ENCODE data around the gene CLDN16. TPM values are rescaled to one million over a fixed set of nuclear protein-coding genes. Genes with fewer than 3 reads are reported as not detected.

Gene CLDN16
- total RNA-seq (under 1 TPM; 0.39 to 0.50 TPM), polyA plus RNA-seq (ENCODE audit: insufficient read length in 2 of 2) (under 1 TPM; 0.41 to 0.90 TPM)
- long read RNA-seq, donor 1, result 0 reads
- long read RNA-seq, donor 2, result 0 reads
- long read RNA-seq, donor 3, partial matches to known transcripts, result 0 of 1 reads
- long read RNA-seq, donor 3, other reads (novel, unspliced or antisense), result 0 of 1 reads
- long read RNA-seq, donor 4, result 0 reads

- DNase-seq (ENCODE audit: low read depth in 4 of 6, low spot score in 6 of 6), result no peak
- Histone ChIP-seq H3K4me1 (ENCODE audit: control insufficient read depth, insufficient read depth, low read length) (no peaks in the 10 kb centered on the region), H3K27me3 (ENCODE audit: control insufficient read depth, insufficient read depth, low read length) (no peaks in the 10 kb centered on the region), H3K36me3 (ENCODE audit: control insufficient read depth, insufficient read depth, low read length) (no peaks in the 10 kb centered on the region), H3K4me3 (ENCODE audit: low read depth, low read length) (no peak within 1 kb of the TSS), H3K27ac (ENCODE audit: low read depth, low read length) (no peak within 1 kb of the TSS), H3K9me3 (ENCODE audit: control insufficient read depth, insufficient read depth, low read length) (no peaks in the 10 kb centered on the region)
- 94% methylated on average over 8 of the region's 12 CpGs for WGBS (ENCODE audit: insufficient coverage)
Measured at GRCh38 chr3:190387578-190388213, at the start of gene CLDN16. Gene CLDN16, plus strand, starts transcription at chr3:190388163. Its CDS starts 167 bp downstream, at chr3:190388330.

- no peak for DNase-seq (ENCODE audit: low read depth in 4 of 6, low spot score in 6 of 6)
- no peak overlapping the region for H3K4me3 ChIP-seq (ENCODE audit: low read depth, low read length)
- no peaks in the 10 kb centered on the region for H3K36me3 ChIP-seq (ENCODE audit: control insufficient read depth, insufficient read depth, low read length)
- no peak overlapping the region for H3K27ac ChIP-seq (ENCODE audit: low read depth, low read length)
- no peaks in the 10 kb centered on the region for H3K27me3 ChIP-seq (ENCODE audit: control insufficient read depth, insufficient read depth, low read length)
- no peaks in the 10 kb centered on the region for H3K9me3 ChIP-seq (ENCODE audit: control insufficient read depth, insufficient read depth, low read length)
- no peaks in the 10 kb centered on the region for H3K4me1 ChIP-seq (ENCODE audit: control insufficient read depth, insufficient read depth, low read length)
Measured at GRCh38 chr3:190338717-190339116, 49.2 kb upstream of the CLDN16 start.

- H3K27me3 ChIP-seq (ENCODE audit: control insufficient read depth, insufficient read depth, low read length), result no peaks in the 10 kb centered on the region
- H3K27ac ChIP-seq (ENCODE audit: low read depth, low read length), result no peak overlapping the region
- H3K4me1 ChIP-seq (ENCODE audit: control insufficient read depth, insufficient read depth, low read length), result no peaks in the 10 kb centered on the region
- H3K4me3 ChIP-seq (ENCODE audit: low read depth, low read length), result no peak overlapping the region
- no peaks in the 10 kb centered on the region for H3K36me3 ChIP-seq (ENCODE audit: control insufficient read depth, insufficient read depth, low read length)
- no peaks in the 10 kb centered on the region for H3K9me3 ChIP-seq (ENCODE audit: control insufficient read depth, insufficient read depth, low read length)
- no peak for DNase-seq (ENCODE audit: low read depth in 4 of 6, low spot score in 6 of 6)
Measured at GRCh38 chr3:190339130-190339529, 48.8 kb upstream of the CLDN16 start.

GRCh38 chr3:190340071-190340470 lies 47.9 kb upstream of the CLDN16 start:
- no peak overlapping the region for H3K27ac ChIP-seq (ENCODE audit: low read depth, low read length)
- 100% methylated on average over 1 of the region's 2 CpGs for WGBS (ENCODE audit: insufficient coverage)
- no peaks in the 10 kb centered on the region for H3K9me3 ChIP-seq (ENCODE audit: control insufficient read depth, insufficient read depth, low read length)
- H3K4me1 ChIP-seq (ENCODE audit: control insufficient read depth, insufficient read depth, low read length), result no peaks in the 10 kb centered on the region
- H3K4me3 ChIP-seq (ENCODE audit: low read depth, low read length), result no peak overlapping the region
- DNase-seq (ENCODE audit: low read depth in 4 of 6, low spot score in 6 of 6), result no peak
- H3K27me3 ChIP-seq (ENCODE audit: control insufficient read depth, insufficient read depth, low read length), result no peaks in the 10 kb centered on the region
- no peaks in the 10 kb centered on the region for H3K36me3 ChIP-seq (ENCODE audit: control insufficient read depth, insufficient read depth, low read length)

GRCh38 chr3:190345027-190345821 lies 42.7 kb upstream of the CLDN16 start:
- Histone ChIP-seq H3K4me1 (ENCODE audit: control insufficient read depth, insufficient read depth, low read length) (no peaks in the 10 kb centered on the region), H3K4me3 (ENCODE audit: low read depth, low read length) (no peak overlapping the region), H3K27me3 (ENCODE audit: control insufficient read depth, insufficient read depth, low read length) (no peaks in the 10 kb centered on the region), H3K36me3 (ENCODE audit: control insufficient read depth, insufficient read depth, low read length) (no peaks in the 10 kb centered on the region), H3K27ac (ENCODE audit: low read depth, low read length) (no peak overlapping the region), H3K9me3 (ENCODE audit: control insufficient read depth, insufficient read depth, low read length) (no peaks in the 10 kb centered on the region)
- DNase-seq (ENCODE audit: low read depth in 4 of 6, low spot score in 6 of 6), result no peak
- no CpG with 5 or more reads among the region's 4 CpGs for WGBS (ENCODE audit: insufficient coverage)

GRCh38 chr3:190345878-190346277 lies 42.1 kb upstream of the CLDN16 start:
- no peak for DNase-seq (ENCODE audit: low read depth in 4 of 6, low spot score in 6 of 6)

GRCh38 chr3:190346541-190346940 lies 41.4 kb upstream of the CLDN16 start:
- WGBS (ENCODE audit: insufficient coverage), result no CpG with 5 or more reads among the region's 2 CpGs
- Histone ChIP-seq H3K27me3 (ENCODE audit: control insufficient read depth, insufficient read depth, low read length) (no peaks in the 10 kb centered on the region), H3K27ac (ENCODE audit: low read depth, low read length) (no peak overlapping the region), H3K9me3 (ENCODE audit: control insufficient read depth, insufficient read depth, low read length) (no peaks in the 10 kb centered on the region), H3K4me1 (ENCODE audit: control insufficient read depth, insufficient read depth, low read length) (no peaks in the 10 kb centered on the region), H3K36me3 (ENCODE audit: control insufficient read depth, insufficient read depth, low read length) (no peaks in the 10 kb centered on the region), H3K4me3 (ENCODE audit: low read depth, low read length) (no peak overlapping the region)
- no peak for DNase-seq (ENCODE audit: low read depth in 4 of 6, low spot score in 6 of 6)

More at GRCh38 chr3:190345878-190346277, 42.1 kb upstream of the CLDN16 start:
- WGBS (ENCODE audit: insufficient coverage), result 93% methylated on average over 3 of the region's 4 CpGs
- no peak overlapping the region for H3K4me3 ChIP-seq (ENCODE audit: low read depth, low read length)
- no peaks in the 10 kb centered on the region for H3K36me3 ChIP-seq (ENCODE audit: control insufficient read depth, insufficient read depth, low read length)
- no peak overlapping the region for H3K27ac ChIP-seq (ENCODE audit: low read depth, low read length)
- no peaks in the 10 kb centered on the region for H3K4me1 ChIP-seq (ENCODE audit: control insufficient read depth, insufficient read depth, low read length)
- H3K27me3 ChIP-seq (ENCODE audit: control insufficient read depth, insufficient read depth, low read length), result no peaks in the 10 kb centered on the region
- H3K9me3 ChIP-seq (ENCODE audit: control insufficient read depth, insufficient read depth, low read length), result no peaks in the 10 kb centered on the region

- Histone ChIP-seq H3K4me1 (ENCODE audit: control insufficient read depth, insufficient read depth, low read length) (no peaks in the 10 kb centered on the region), H3K36me3 (ENCODE audit: control insufficient read depth, insufficient read depth, low read length) (no peaks in the 10 kb centered on the region), H3K9me3 (ENCODE audit: control insufficient read depth, insufficient read depth, low read length) (no peaks in the 10 kb centered on the region), H3K27me3 (ENCODE audit: control insufficient read depth, insufficient read depth, low read length) (no peaks in the 10 kb centered on the region), H3K4me3 (ENCODE audit: low read depth, low read length) (no peak overlapping the region), H3K27ac (ENCODE audit: low read depth, low read length) (no peak overlapping the region)
- no CpG with 5 or more reads among the region's 1 CpG for WGBS (ENCODE audit: insufficient coverage)
- DNase-seq (ENCODE audit: low read depth in 4 of 6, low spot score in 6 of 6), result no peak
Measured at GRCh38 chr3:190352861-190353457, 35.0 kb upstream of the CLDN16 start.

- no peak overlapping the region for H3K4me3 ChIP-seq (ENCODE audit: low read depth, low read length)
- no peaks in the 10 kb centered on the region for H3K27me3 ChIP-seq (ENCODE audit: control insufficient read depth, insufficient read depth, low read length)
- no peak overlapping the region for H3K27ac ChIP-seq (ENCODE audit: low read depth, low read length)
- no peaks in the 10 kb centered on the region for H3K36me3 ChIP-seq (ENCODE audit: control insufficient read depth, insufficient read depth, low read length)
- DNase-seq (ENCODE audit: low read depth in 4 of 6, low spot score in 6 of 6), result no peak
- H3K4me1 ChIP-seq (ENCODE audit: control insufficient read depth, insufficient read depth, low read length), result no peaks in the 10 kb centered on the region
- H3K9me3 ChIP-seq (ENCODE audit: control insufficient read depth, insufficient read depth, low read length), result no peaks in the 10 kb centered on the region
Measured at GRCh38 chr3:190356246-190356645, 31.7 kb upstream of the CLDN16 start.
